ENCODE data around the gene DNAJC13. TPM values are rescaled to one million over a fixed set of nuclear protein-coding genes. Genes with fewer than 3 reads are reported as not detected.
A peak's percentile ranks its signal among the peaks of the same experiment; 100 is the strongest.
"Not testable (repeated sequence)": the region's sequence is repeated elsewhere in the genome, so short reads cannot be mapped to it uniquely, and the experiment has no call there.

The DNAJC13 gene
- total RNA-seq, 4 donors from 2014 or later, result 21.9 to 35.2 (median 26.5) TPM

- DNase-seq, result no peak
- in situ Hi-C loops (cut with MboI; ENCODE audit: low sequenced_read_pairs in 4 of 4), result no loop called here
- Histone ChIP-seq H3K4me3 (no peak overlapping the region), H3K9me3 (no peaks in the 10 kb centered on the region), H3K27me3 (no peaks in the 10 kb centered on the region), H3K27ac (no peak overlapping the region), H3K36me3 (peaks cover 0 to 7% of the 10 kb centered on the region in 2 donors), H3K4me1 (peaks cover 3 to 6% of the 10 kb centered on the region in 2 donors)
- no peak for TF ChIP-seq POLR2A (IDR thresholded peaks at IDR 0.05)
- TF ChIP-seq CTCF (IDR thresholded peaks at IDR 0.05 in 4 of 5, conservative IDR thresholded peaks at IDR 0.05 in 1 of 5), result no peak
- intact Hi-C loops (cut with DNase I; ENCODE audit: low total_unique reads), result no loop called here
- ATAC-seq, result no peak
Observed at GRCh38 chr3:132553826-132554225, 136.5 kb downstream of the DNAJC13 start.

GRCh38 chr3:132554437-132554836 lies 137.1 kb downstream of the DNAJC13 start:
- Histone ChIP-seq H3K27ac (no peak overlapping the region), H3K4me3 (no peak overlapping the region), H3K9me3 (no peaks in the 10 kb centered on the region), H3K27me3 (no peaks in the 10 kb centered on the region), H3K36me3 (peaks cover 0 to 13% of the 10 kb centered on the region in 2 donors), H3K4me1 (peaks cover 3 to 6% of the 10 kb centered on the region in 2 donors)
- ATAC-seq (no peak), DNase-seq (no peak)
- intact Hi-C loops (cut with DNase I; ENCODE audit: low total_unique reads) (no loop called here), in situ Hi-C loops (cut with MboI; ENCODE audit: low sequenced_read_pairs in 4 of 4) (no loop called here)
- no peak for TF ChIP-seq CTCF (IDR thresholded peaks at IDR 0.05 in 4 of 5, conservative IDR thresholded peaks at IDR 0.05 in 1 of 5)
- no peak for TF ChIP-seq POLR2A (IDR thresholded peaks at IDR 0.05)

GRCh38 chr3:132555306-132556035 lies 138.2 kb downstream of the DNAJC13 start:
- Histone ChIP-seq H3K36me3 (peaks cover 0 to 15% of the 10 kb centered on the region in 2 donors), H3K9me3 (no peaks in the 10 kb centered on the region), H3K27ac (no peak overlapping the region), H3K4me1 (peaks cover 2 to 3% of the 10 kb centered on the region in 2 donors), H3K4me3 (no peak overlapping the region), H3K27me3 (no peaks in the 10 kb centered on the region)
- ATAC-seq (no peak), DNase-seq (no peak)
- intact Hi-C loops (cut with DNase I; ENCODE audit: low total_unique reads), result no loop called here
- in situ Hi-C loops (cut with MboI; ENCODE audit: low sequenced_read_pairs in 4 of 4), result no loop called here
- TF ChIP-seq CTCF (IDR thresholded peaks at IDR 0.05 in 4 of 5, conservative IDR thresholded peaks at IDR 0.05 in 1 of 5) (no peak), POLR2A (IDR thresholded peaks at IDR 0.05) (no peak)

GRCh38 chr3:132556036-132556386 lies 138.7 kb downstream of the DNAJC13 start:
- H3K4me3 ChIP-seq; H3K27ac ChIP-seq; DNase-seq; H3K27me3 ChIP-seq; H3K9me3 ChIP-seq; intact Hi-C loops (cut with DNase I; ENCODE audit: low total_unique reads); H3K4me1 ChIP-seq; in situ Hi-C loops (cut with MboI; ENCODE audit: low sequenced_read_pairs in 4 of 4); ATAC-seq: not testable (repeated sequence)
- H3K36me3 ChIP-seq, result peaks cover 0 to 18% of the 10 kb centered on the region in 2 donors

- H3K27ac ChIP-seq, result peak overlapping the region in 2 of 4 donors; percentile 15
- no peaks in the 10 kb centered on the region for H3K4me1 ChIP-seq
- DNase-seq (peak in 1 of 2 donors; percentile 42), ATAC-seq (peak; percentile 54 to 56)
- H3K27me3 ChIP-seq, result no peaks in the 10 kb centered on the region
- TF ChIP-seq CTCF (IDR thresholded peaks at IDR 0.05 in 4 of 5, conservative IDR thresholded peaks at IDR 0.05 in 1 of 5) (no peak), POLR2A (IDR thresholded peaks at IDR 0.05) (no peak)
- H3K36me3 ChIP-seq, result peaks cover 0 to 24% of the 10 kb centered on the region in 2 donors
- H3K4me3 ChIP-seq, result no peak overlapping the region
- in situ Hi-C loops (cut with MboI; ENCODE audit: low sequenced_read_pairs in 4 of 4), result no loop called here
- intact Hi-C loops (cut with DNase I; ENCODE audit: low total_unique reads), result no loop called here
- H3K9me3 ChIP-seq, result no peaks in the 10 kb centered on the region
Observed at GRCh38 chr3:132556508-132557159, 139.3 kb downstream of the DNAJC13 start.

Data from gastrocnemius medialis (tissue), 4 donors.